ENCODE data around the gene GPX8. TPM values are rescaled to one million over a fixed set of nuclear protein-coding genes. Genes with fewer than 3 reads are reported as not detected.

Gene GPX8
- total RNA-seq, 2 experiments from 2014 or later = not detected

- Mint-ChIP-seq H3K27ac (no peak overlapping the region), H3K4me3 (no peak overlapping the region), H3K27me3 (peaks cover 87% of the 10 kb centered on the region), H3K36me3 (no peaks in the 10 kb centered on the region), H3K9me3 (peaks cover 1% of the 10 kb centered on the region), H3K4me1 (peaks cover 19% of the 10 kb centered on the region)
- DNase-seq = no peak
- no peak for ATAC-seq (ENCODE audit: low read depth)
- POLR2A ChIA-PET = no interaction called here
Measured at GRCh38 chr5:55180016-55180415, 20.0 kb downstream of the GPX8 start.

GRCh38 chr5:55187370-55187769 lies 27.4 kb downstream of the GPX8 start:
- Mint-ChIP-seq H3K27me3 (peaks cover 73% of the 10 kb centered on the region), H3K27ac (no peak overlapping the region), H3K36me3 (no peaks in the 10 kb centered on the region), H3K9me3 (peaks cover 1% of the 10 kb centered on the region), H3K4me3 (no peak overlapping the region), H3K4me1 (no peaks in the 10 kb centered on the region)
- ATAC-seq (ENCODE audit: low read depth) (no peak), DNase-seq (no peak)
- POLR2A ChIA-PET = no interaction called here

- H3K4me3 Mint-ChIP-seq = no peak overlapping the region
- H3K36me3 Mint-ChIP-seq = no peaks in the 10 kb centered on the region
- H3K27ac Mint-ChIP-seq = no peak overlapping the region
- DNase-seq (no peak), ATAC-seq (ENCODE audit: low read depth) (no peak)
- H3K4me1 Mint-ChIP-seq = no peaks in the 10 kb centered on the region
- no peaks in the 10 kb centered on the region for H3K9me3 Mint-ChIP-seq
- POLR2A ChIA-PET = no interaction called here
- peaks cover 77% of the 10 kb centered on the region for H3K27me3 Mint-ChIP-seq
Measured at GRCh38 chr5:55188656-55189540, 28.9 kb downstream of the GPX8 start.

GRCh38 chr5:55191165-55191564 lies 31.2 kb downstream of the GPX8 start:
- no peak overlapping the region for H3K27ac Mint-ChIP-seq
- H3K36me3 Mint-ChIP-seq = no peaks in the 10 kb centered on the region
- H3K9me3 Mint-ChIP-seq = no peaks in the 10 kb centered on the region
- DNase-seq = no peak
- peaks cover 76% of the 10 kb centered on the region for H3K27me3 Mint-ChIP-seq
- no peak overlapping the region for H3K4me3 Mint-ChIP-seq
- no peaks in the 10 kb centered on the region for H3K4me1 Mint-ChIP-seq
- no peak for ATAC-seq (ENCODE audit: low read depth)
- POLR2A ChIA-PET = no interaction called here

GRCh38 chr5:55205001-55205400 lies 45.0 kb downstream of the GPX8 start:
- Mint-ChIP-seq H3K4me1 (peaks cover 2% of the 10 kb centered on the region), H3K27me3 (peaks cover 49% of the 10 kb centered on the region), H3K4me3 (no peak overlapping the region), H3K9me3 (no peaks in the 10 kb centered on the region), H3K36me3 (no peaks in the 10 kb centered on the region), H3K27ac (no peak overlapping the region)
- POLR2A ChIA-PET = no interaction called here
- ATAC-seq (ENCODE audit: low read depth) (no peak), DNase-seq (no peak)

- DNase-seq (no peak), ATAC-seq (ENCODE audit: low read depth) (no peak)
- Mint-ChIP-seq H3K27me3 (peaks cover 23% of the 10 kb centered on the region), H3K4me1 (peaks cover 2% of the 10 kb centered on the region), H3K27ac (no peak overlapping the region), H3K4me3 (no peak overlapping the region), H3K9me3 (no peaks in the 10 kb centered on the region), H3K36me3 (no peaks in the 10 kb centered on the region)
- POLR2A ChIA-PET = no interaction called here
Measured at GRCh38 chr5:55211184-55211874, 51.4 kb downstream of the GPX8 start.

Small RNA genes within 50 kb of the gene (microRNA-seq; reads per million reads assigned to microRNA genes)
- gene MIR449A = 8.4 reads per million, percentile 9 among the genes with 10 or more reads in this experiment
- gene MIR449B = not detected
- not detected for gene MIR449C

Other genes starting within 250 kb of the GPX8 start
- 1 to 10 TPM in 1 of 2 experiments, under 1 TPM in 1; 0.42 to 1.1 TPM for gene ESM1, start 174.6 kb upstream of the GPX8 start, total RNA-seq
- gene GZMK, start 135.9 kb upstream of the GPX8 start, total RNA-seq = 10 to 100 TPM; 60.4 to 72.4 TPM
- gene GZMA, start 57.5 kb upstream of the GPX8 start, total RNA-seq = 100 to 1,000 TPM; 242 to 250 TPM
- gene CDC20B, start 13.0 kb downstream of the GPX8 start, total RNA-seq = under 1 TPM; 0.28 to 0.48 TPM
- gene MCIDAS, start 67.1 kb downstream of the GPX8 start, total RNA-seq = not detected
- gene CCNO, start 73.4 kb downstream of the GPX8 start, total RNA-seq = not detected
- gene DHX29, start 147.5 kb downstream of the GPX8 start, total RNA-seq = 10 to 100 TPM; 17.4 to 18.9 TPM
- 10 to 100 TPM; 69.9 to 72.3 TPM for gene MTREX, start 147.8 kb downstream of the GPX8 start, total RNA-seq